Measurements from ENCODE around the gene ATG16L2.
"Not testable (repeated sequence)": the region's sequence is repeated elsewhere in the genome, so short reads cannot be mapped to it uniquely, and the experiment has no call there.

The ATG16L2 gene

GRCh38 chr11:72826191-72826941, 12.2 kb downstream of the ATG16L2 start:
- DNase-seq: no peak

- no peak for DNase-seq
Observed at GRCh38 chr11:72826942-72827480, 12.8 kb downstream of the ATG16L2 start.

GRCh38 chr11:72827656-72828055, 13.4 kb downstream of the ATG16L2 start:
- not testable (repeated sequence) for DNase-seq

GRCh38 chr11:72828081-72828567, 13.9 kb downstream of the ATG16L2 start:
- no peak for DNase-seq

- no peak for DNase-seq
Observed at GRCh38 chr11:72828692-72829101, 14.5 kb downstream of the ATG16L2 start.

- DNase-seq: no peak
Observed at GRCh38 chr11:72829178-72829577, 15.0 kb downstream of the ATG16L2 start.

- DNase-seq: no peak
Observed at GRCh38 chr11:72829884-72830533, 15.8 kb downstream of the ATG16L2 start.

- peak; percentile 38 to 72 for DNase-seq
Observed at GRCh38 chr11:72831521-72832300, 17.5 kb downstream of the ATG16L2 start.

GRCh38 chr11:72832301-72833082, 18.3 kb downstream of the ATG16L2 start:
- no peak for DNase-seq

- DNase-seq: no peak
Observed at GRCh38 chr11:72833083-72833733, 19.0 kb downstream of the ATG16L2 start.

- DNase-seq: no peak
Observed at GRCh38 chr11:72833811-72834493, 19.7 kb downstream of the ATG16L2 start.

- no peak for DNase-seq
Observed at GRCh38 chr11:72834905-72835304, 20.7 kb downstream of the ATG16L2 start.

GRCh38 chr11:72836111-72836510, 21.9 kb downstream of the ATG16L2 start:
- DNase-seq: no peak

- no peak for DNase-seq
Observed at GRCh38 chr11:72838691-72839305, 24.6 kb downstream of the ATG16L2 start.

GRCh38 chr11:72840780-72841179, 26.6 kb downstream of the ATG16L2 start:
- no peak for DNase-seq

GRCh38 chr11:72841397-72841796, 27.2 kb downstream of the ATG16L2 start:
- DNase-seq: no peak

- DNase-seq: peak in 1 of 2 experiments; percentile 57
Observed at GRCh38 chr11:72842126-72842525, 27.9 kb downstream of the ATG16L2 start.

- no peak for DNase-seq
Observed at GRCh38 chr11:72842653-72843330, 28.6 kb downstream of the ATG16L2 start.

- no peak for DNase-seq
Observed at GRCh38 chr11:72844356-72844755, 30.1 kb downstream of the ATG16L2 start.

- peak; percentile 25 to 51 for DNase-seq
Observed at GRCh38 chr11:72848846-72849466, 34.7 kb downstream of the ATG16L2 start.
